ENCODE data around the gene SEMA3E. TPM values are rescaled to one million over a fixed set of nuclear protein-coding genes. Genes with fewer than 3 reads are reported as not detected.

The SEMA3E gene
- total and polyA plus RNA-seq, 10 of the 15 experiments (the other 5 are each of a cell fraction or from before 2014, with no cell fraction given), result 0.08 to 2.0 (median 0.82) TPM

DNA sequence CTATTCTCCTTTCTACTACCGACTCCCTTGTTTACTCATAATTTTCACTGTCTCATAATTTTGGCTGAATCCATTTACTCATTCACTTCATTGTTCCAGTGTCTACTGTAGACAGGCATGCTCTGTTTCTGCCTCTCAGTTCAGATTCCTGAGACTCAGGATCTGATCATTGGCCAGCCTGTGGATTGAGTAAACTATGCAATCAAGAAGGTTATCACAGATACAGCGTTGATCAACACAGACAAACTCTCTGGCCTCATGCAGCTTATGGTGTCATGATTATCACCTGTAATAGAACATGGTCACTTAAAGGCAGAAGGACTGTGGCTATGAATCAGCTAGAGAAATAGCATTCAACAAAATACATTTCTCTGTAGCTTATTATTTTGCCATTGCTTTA lies 86.0 kb downstream of the SEMA3E start:
- Histone ChIP-seq H3K4me1 (ENCODE audit: control insufficient read depth, insufficient read depth, low read length) (no peaks in the 10 kb centered on the region), H3K9ac (ENCODE audit: control insufficient read depth, insufficient read depth, low read length) (no peak overlapping the region), H3K27me3 (replicated peaks in 1 of 2; ENCODE audit: control insufficient read depth in 2 of 2, insufficient read depth in 2 of 2, low read length in 1 of 2) (no peaks in the 10 kb centered on the region), H3K4me2 (ENCODE audit: control insufficient read depth, insufficient read depth) (no peak overlapping the region), H3K27ac (ENCODE audit: control insufficient read depth, insufficient read depth) (no peak overlapping the region), H4K20me1 (ENCODE audit: control insufficient read depth, insufficient read depth) (no peaks in the 10 kb centered on the region), H3K4me3 (no peak overlapping the region), H3K79me2 (ENCODE audit: control insufficient read depth, insufficient read depth, low read length) (no peaks in the 10 kb centered on the region), H3K9me3 (replicated peaks; ENCODE audit: control insufficient read depth, insufficient read depth, low read length) (no peaks in the 10 kb centered on the region), H2AFZ (ENCODE audit: control insufficient read depth, low read depth, low read length) (no peak overlapping the region), H3K36me3 (ENCODE audit: control insufficient read depth in 2 of 2, insufficient read depth in 2 of 2, low read length in 1 of 2) (no peaks in the 10 kb centered on the region)
- POLR2A ChIA-PET, result no interaction called here
- SMC1A ChIA-PET (ENCODE audit: uncharacterized antibody, unreplicated experiment), result interaction anchor here (0.6 kb wide), 1 partner anchor 15 kb away, joined by 3 read pairs; no protein-coding TSS in a partner anchor
- intact Hi-C loops (cut with micrococcal nuclease; ENCODE audit: unreplicated experiment), result no loop called here
- TF ChIP-seq KLF5 (IDR thresholded peaks at IDR 0.05; ENCODE audit: partially characterized antibody), result no peak
- no peak for TF ChIP-seq IRF4 (IDR thresholded peaks at IDR 0.05; ENCODE audit: low read depth, low read length)
- no peak for TF ChIP-seq BACH1 (IDR thresholded peaks at IDR 0.05; ENCODE audit: borderline replicate concordance)
- no peak for TF ChIP-seq IKZF1 (conservative IDR thresholded peaks at IDR 0.05)
- ATAC-seq (no peak), FAIRE-seq (no peak), DNase-seq (ENCODE audit: low read depth, low spot score) (no peak)
- in situ Hi-C loops (cut with MboI), result no loop called here
- RAD21 ChIA-PET (ENCODE audit: unreplicated experiment), result no interaction called here
- BruUV-seq (replicated peaks), result no TSS peak
- CTCF ChIA-PET, result interaction anchor here (1.0 kb wide), 1 partner anchor 29 kb away, joined by 3 read pairs; no protein-coding TSS in a partner anchor
- WGBS (ENCODE audit: insufficient coverage, insufficient replicate concordance, low lambda C conversion rate, missing lambda C conversion rate), result 7% methylated on average over 2 of the region's 2 CpGs

DNA sequence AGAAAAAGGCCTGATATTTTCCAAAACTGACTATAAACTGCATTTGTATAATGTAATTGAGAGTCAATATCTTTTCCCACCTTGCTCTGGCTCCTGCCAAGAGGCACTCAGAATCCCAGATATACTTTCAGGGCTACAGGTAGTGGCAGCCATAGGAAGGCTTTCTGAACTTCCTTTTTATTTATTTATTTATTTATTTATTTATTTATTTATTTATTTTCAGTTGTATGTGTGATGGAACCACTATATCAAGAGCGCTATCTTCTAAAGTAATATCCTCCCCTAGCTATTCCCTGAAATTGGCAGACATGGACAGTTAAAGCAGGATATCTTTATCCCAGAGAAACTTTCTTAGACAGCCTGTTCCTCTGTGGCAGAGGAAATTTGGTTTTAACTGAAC lies 86.7 kb downstream of the SEMA3E start:
- Histone ChIP-seq H3K79me2 (ENCODE audit: control insufficient read depth, insufficient read depth, low read length) (no peaks in the 10 kb centered on the region), H3K4me1 (ENCODE audit: control insufficient read depth, insufficient read depth, low read length) (no peaks in the 10 kb centered on the region), H3K9me3 (replicated peaks; ENCODE audit: control insufficient read depth, insufficient read depth, low read length) (no peaks in the 10 kb centered on the region), H2AFZ (ENCODE audit: control insufficient read depth, low read depth, low read length) (no peak overlapping the region), H3K36me3 (ENCODE audit: control insufficient read depth in 2 of 2, insufficient read depth in 2 of 2, low read length in 1 of 2) (no peaks in the 10 kb centered on the region), H3K4me2 (ENCODE audit: control insufficient read depth, insufficient read depth) (no peak overlapping the region), H4K20me1 (ENCODE audit: control insufficient read depth, insufficient read depth) (no peaks in the 10 kb centered on the region), H3K4me3 (no peak overlapping the region), H3K27ac (ENCODE audit: control insufficient read depth, insufficient read depth) (no peak overlapping the region), H3K9ac (ENCODE audit: control insufficient read depth, insufficient read depth, low read length) (no peak overlapping the region), H3K27me3 (replicated peaks in 1 of 2; ENCODE audit: control insufficient read depth in 2 of 2, insufficient read depth in 2 of 2, low read length in 1 of 2) (no peaks in the 10 kb centered on the region)
- intact Hi-C loops (cut with micrococcal nuclease; ENCODE audit: unreplicated experiment) (no loop called here), in situ Hi-C loops (cut with MboI) (no loop called here)
- FAIRE-seq (no peak), ATAC-seq (no peak), DNase-seq (ENCODE audit: low read depth, low spot score) (no peak)
- WGBS (ENCODE audit: insufficient coverage, insufficient replicate concordance, low lambda C conversion rate, missing lambda C conversion rate), result 32% methylated on average over 1 of the region's 1 CpG
- RAD21 ChIA-PET (ENCODE audit: unreplicated experiment), result no interaction called here
- CTCF ChIA-PET, result no interaction called here
- POLR2A ChIA-PET, result no interaction called here
- BruUV-seq (replicated peaks), result no TSS peak
- SMC1A ChIA-PET (ENCODE audit: uncharacterized antibody, unreplicated experiment), result no interaction called here
- no peak for TF ChIP-seq HDAC2 (IDR thresholded peaks at IDR 0.05)

All from GM12878 (cell line).